Lower lobe of right lung (tissue), 2 donors: ENCODE results near the gene FRMPD1. TPM values are rescaled to one million over a fixed set of nuclear protein-coding genes. Genes with fewer than 3 reads are reported as not detected.

Experiments
- ATAC-seq, 2 donors: fragments of 200-7000 bp; cut with Tn5 transposase; one replicate each; pipeline ENCODE4 v1.9.1; 2020 to 2022; ENCODE audit warnings: mild to moderate bottlenecking in 2 of 2, moderate library complexity in 2 of 2
- DNase-seq: peaks from one replicate; pipeline ENCODE4 v3.0.0-alpha.2; 2020
- H3K27ac ChIP-seq: fragments of 200-600 bp; one replicate; pipeline ENCODE4 v1.8.0; 2022
- H3K27me3 ChIP-seq: fragments of 200-600 bp; one replicate; pipeline ENCODE4 v1.8.0; 2022; ENCODE audit warnings: low read depth
- H3K36me3 ChIP-seq: fragments of 200-600 bp; one replicate; pipeline ENCODE4 v1.8.0; 2022; ENCODE audit warnings: mild to moderate bottlenecking
- H3K4me1 ChIP-seq: fragments of 200-600 bp; one replicate; pipeline ENCODE4 v1.8.0; 2022
- H3K4me3 ChIP-seq: fragments of 200-600 bp; one replicate; pipeline ENCODE4 v1.8.0; 2022; ENCODE audit warnings: mild to moderate bottlenecking
- H3K9me3 ChIP-seq: fragments of 200-600 bp; one replicate; pipeline ENCODE4 v1.8.0; 2022
- intact Hi-C: fragments of 100-400 bp; cut with DNase I; formaldehyde crosslinking; loops from one replicate; pipeline ENCODE4 v1.11.0; 2022
- total RNA-seq: library from RNA; stranded (reverse); fragmentation: NEBNext Ultra II Directional; extraction: Animal tissue kit (Norgen Biotek cat#: 25700); gene quantifications from one replicate; pipeline ENCODE4 v1.2.1, GENCODE V29; 2021
- TF ChIP-seq, protein P1 (sequence below): fragments of 200-600 bp; IDR thresholded peaks from one replicate; pipeline ENCODE4 v1.8.0; 2022; ENCODE audit warnings: antibody characterized with exemption, mild to moderate bottlenecking
- donor health status: DM: no; HTN: yes; CAD: no; lungs with severe emphysema.

The FRMPD1 gene
- total RNA-seq, 1 donor from 2014 or later, result 0.06 TPM

DNA sequence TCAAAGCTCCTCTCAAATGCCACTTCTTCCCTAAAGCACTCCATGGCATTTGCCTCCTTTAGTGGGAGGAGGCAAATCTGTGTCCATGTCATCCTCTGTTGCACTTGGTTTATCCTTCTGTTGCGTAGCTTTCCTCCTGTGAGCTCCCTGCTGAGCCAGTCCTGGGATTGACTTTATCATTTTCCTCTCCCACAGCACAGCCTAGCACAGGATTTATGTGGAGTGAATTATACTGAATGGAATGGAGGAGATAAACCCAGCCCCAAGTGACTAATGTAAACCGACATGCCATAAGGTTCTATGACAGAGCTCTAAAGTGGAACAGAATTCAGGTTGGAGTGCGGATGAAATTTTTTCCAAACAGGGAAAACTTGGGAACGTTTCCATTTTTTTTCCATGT lies 31.9 kb upstream of the FRMPD1 start:
- Histone ChIP-seq H3K27me3 (no peaks in the 10 kb centered on the region), H3K4me3 (no peak overlapping the region), H3K27ac (no peak overlapping the region), H3K4me1 (no peaks in the 10 kb centered on the region), H3K36me3 (no peaks in the 10 kb centered on the region), H3K9me3 (no peaks in the 10 kb centered on the region)
- ATAC-seq, result no peak
- no peak for DNase-seq
- TF ChIP-seq, protein P1, sequence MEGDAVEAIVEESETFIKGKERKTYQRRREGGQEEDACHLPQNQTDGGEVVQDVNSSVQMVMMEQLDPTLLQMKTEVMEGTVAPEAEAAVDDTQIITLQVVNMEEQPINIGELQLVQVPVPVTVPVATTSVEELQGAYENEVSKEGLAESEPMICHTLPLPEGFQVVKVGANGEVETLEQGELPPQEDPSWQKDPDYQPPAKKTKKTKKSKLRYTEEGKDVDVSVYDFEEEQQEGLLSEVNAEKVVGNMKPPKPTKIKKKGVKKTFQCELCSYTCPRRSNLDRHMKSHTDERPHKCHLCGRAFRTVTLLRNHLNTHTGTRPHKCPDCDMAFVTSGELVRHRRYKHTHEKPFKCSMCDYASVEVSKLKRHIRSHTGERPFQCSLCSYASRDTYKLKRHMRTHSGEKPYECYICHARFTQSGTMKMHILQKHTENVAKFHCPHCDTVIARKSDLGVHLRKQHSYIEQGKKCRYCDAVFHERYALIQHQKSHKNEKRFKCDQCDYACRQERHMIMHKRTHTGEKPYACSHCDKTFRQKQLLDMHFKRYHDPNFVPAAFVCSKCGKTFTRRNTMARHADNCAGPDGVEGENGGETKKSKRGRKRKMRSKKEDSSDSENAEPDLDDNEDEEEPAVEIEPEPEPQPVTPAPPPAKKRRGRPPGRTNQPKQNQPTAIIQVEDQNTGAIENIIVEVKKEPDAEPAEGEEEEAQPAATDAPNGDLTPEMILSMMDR, result no peak
- intact Hi-C loops, result no loop called here

DNA sequence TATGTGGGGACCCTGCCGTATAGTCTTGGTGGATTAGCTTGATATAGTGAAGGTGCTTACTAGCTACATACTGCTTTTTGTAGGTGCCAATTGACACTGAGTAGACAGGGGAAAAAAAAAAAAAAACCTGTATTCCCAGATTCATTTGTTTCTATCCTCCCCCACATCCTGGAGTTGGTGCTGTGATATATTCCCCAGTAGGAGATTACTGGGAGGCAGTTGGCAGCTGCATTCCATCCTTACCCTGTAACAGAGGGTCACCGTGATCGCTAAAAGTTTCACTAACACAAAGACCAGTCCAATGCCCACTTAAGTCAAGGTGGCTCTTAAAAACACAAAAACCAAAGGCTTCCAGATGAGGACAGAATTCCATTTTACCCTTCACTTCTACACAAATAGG lies 30.9 kb upstream of the FRMPD1 start:
- Histone ChIP-seq H3K4me3 (no peak overlapping the region), H3K9me3 (no peaks in the 10 kb centered on the region), H3K4me1 (no peaks in the 10 kb centered on the region), H3K27ac (no peak overlapping the region), H3K27me3 (no peaks in the 10 kb centered on the region), H3K36me3 (no peaks in the 10 kb centered on the region)
- no peak for DNase-seq
- TF ChIP-seq, protein P1, result no peak
- intact Hi-C loops, result no loop called here
- ATAC-seq, result no peak

DNA sequence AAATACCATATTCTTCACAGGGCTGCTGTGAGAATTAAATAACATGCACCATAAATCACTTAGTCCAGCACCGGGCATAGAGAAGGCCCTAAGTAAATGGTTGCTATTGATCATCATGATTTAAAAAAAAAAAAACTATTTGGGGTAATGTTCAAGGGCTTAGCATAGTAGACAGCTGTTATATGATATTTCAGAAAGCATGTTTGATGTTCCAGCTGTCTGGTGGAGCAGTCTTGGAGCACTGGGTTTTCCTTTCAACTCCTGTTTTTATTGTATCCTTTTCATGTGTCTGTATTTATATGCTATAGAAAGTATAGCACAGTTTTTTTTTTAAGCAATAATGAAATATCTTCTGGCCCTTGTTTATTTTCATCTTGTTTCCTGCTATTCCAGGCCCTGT lies 30.4 kb upstream of the FRMPD1 start:
- ATAC-seq, result no peak
- no peaks in the 10 kb centered on the region for H3K36me3 ChIP-seq
- TF ChIP-seq, protein P1, result no peak
- no peaks in the 10 kb centered on the region for H3K4me1 ChIP-seq
- no peaks in the 10 kb centered on the region for H3K9me3 ChIP-seq
- H3K27ac ChIP-seq, result no peak overlapping the region
- no peaks in the 10 kb centered on the region for H3K27me3 ChIP-seq
- DNase-seq, result no peak
- intact Hi-C loops, result no loop called here
- H3K4me3 ChIP-seq, result no peak overlapping the region

DNA sequence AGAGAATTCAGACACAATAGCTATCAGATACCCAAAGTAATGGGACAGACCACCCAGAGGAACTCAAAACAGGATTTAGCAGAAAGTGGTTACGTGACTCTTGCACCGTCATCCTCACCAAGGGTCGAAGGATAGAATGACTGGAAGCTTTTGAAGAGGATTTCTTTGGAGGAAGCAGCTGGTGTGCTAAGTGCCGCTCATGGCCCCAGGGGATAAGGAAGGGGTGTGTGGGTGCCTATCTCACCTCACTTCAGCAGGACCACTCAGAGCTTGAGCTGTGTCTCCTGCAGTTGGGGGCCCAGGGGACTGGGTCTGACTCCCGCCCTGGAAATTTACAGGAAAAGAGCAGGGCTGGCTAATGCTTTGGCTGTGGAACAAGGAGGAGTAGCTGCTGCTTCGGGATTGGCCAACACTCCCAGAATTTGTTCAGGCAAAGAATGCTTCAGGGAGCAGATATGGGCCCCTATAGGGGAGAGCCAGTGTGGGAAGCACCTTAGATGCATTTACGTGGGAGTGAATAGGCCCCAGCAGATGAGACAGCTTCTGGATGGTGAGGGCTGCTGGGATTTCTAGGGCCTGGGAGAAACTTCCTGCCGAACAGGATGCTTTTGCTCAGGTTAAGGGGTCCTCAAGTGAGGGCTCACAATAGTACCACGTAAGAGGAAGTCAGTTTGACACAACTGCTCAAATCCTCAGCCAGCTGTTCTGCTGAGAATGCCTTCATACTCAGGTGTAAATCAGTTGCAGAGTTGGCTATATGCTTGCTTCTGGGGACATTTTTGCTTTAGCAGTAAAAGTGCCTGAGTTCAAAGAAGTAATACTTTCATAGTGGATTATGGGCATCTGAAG lies 29.3 kb upstream of the FRMPD1 start:
- Histone ChIP-seq H3K27me3 (no peaks in the 10 kb centered on the region), H3K27ac (no peak overlapping the region), H3K36me3 (no peaks in the 10 kb centered on the region), H3K4me3 (no peak overlapping the region), H3K9me3 (no peaks in the 10 kb centered on the region), H3K4me1 (no peaks in the 10 kb centered on the region)
- intact Hi-C loops, result no loop called here
- no peak for ATAC-seq
- DNase-seq, result no peak
- TF ChIP-seq, protein P1, result no peak

DNA sequence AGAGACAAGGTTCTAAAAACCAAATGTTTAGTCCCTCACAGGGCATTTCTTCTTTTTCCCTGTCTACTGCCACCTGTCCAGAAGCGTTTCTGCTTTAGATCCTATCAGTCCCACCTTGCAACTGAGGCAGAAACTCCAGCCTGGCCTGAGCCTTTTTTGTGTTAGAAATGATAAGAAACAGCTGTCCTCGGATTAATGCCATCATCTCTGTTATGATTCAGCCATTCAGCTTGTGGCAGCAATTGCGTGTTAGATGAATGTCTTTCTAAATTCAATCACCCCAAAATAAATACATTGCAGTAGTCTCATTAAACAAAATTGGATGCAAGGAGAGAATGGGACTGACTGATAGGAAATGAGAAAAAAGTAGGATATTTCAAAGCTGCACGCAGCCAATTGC lies 28.3 kb upstream of the FRMPD1 start:
- intact Hi-C loops, result no loop called here

More for the DNA sequence above, 28.3 kb upstream of the FRMPD1 start:
- no peaks in the 10 kb centered on the region for H3K4me1 ChIP-seq
- no peak for ATAC-seq
- TF ChIP-seq, protein P1, result no peak
- no peak overlapping the region for H3K27ac ChIP-seq
- no peak overlapping the region for H3K4me3 ChIP-seq
- no peaks in the 10 kb centered on the region for H3K9me3 ChIP-seq
- H3K27me3 ChIP-seq, result no peaks in the 10 kb centered on the region
- no peaks in the 10 kb centered on the region for H3K36me3 ChIP-seq
- no peak for DNase-seq
